TTC549 (cell line): Measurements from ENCODE around the gene CLIP1.
"Not testable (repeated sequence)": the region's sequence is repeated elsewhere in the genome, so short reads cannot be mapped to it uniquely, and the experiment has no call there.

Experiments
- FAIRE-seq: peaks from 2 replicates; lab custom pipeline; 2012; peaks lifted over from hg19 to GRCh38; lab: Jason Lieb, UNC

The CLIP1 gene

DNA sequence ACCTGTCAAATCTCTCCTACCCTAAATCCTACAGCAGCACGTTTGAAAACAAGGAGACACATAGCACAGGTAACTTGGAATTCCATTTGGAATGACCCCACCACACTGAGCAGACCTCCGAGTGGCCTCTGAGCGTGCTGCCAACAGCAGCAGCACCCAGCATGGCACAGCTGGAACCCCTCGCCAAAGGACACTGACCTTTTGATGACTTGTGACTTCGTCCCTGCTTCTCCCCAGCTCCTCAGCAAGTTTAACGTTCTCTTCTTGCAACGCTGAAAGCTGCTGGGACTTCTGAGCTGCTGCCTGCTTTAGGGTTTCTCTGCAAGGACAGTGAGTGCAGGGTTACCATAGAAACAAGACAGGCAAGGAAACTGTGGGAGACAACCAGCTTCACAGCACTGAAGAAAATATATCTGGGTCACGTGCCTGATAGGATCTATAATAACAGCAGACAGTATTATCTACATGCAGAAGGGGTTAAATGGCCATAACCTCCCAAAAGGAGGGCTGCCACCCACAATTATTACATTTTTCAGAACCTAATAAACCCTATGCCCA, 112.8 kb downstream of the CLIP1 start:
- no peak for FAIRE-seq

DNA sequence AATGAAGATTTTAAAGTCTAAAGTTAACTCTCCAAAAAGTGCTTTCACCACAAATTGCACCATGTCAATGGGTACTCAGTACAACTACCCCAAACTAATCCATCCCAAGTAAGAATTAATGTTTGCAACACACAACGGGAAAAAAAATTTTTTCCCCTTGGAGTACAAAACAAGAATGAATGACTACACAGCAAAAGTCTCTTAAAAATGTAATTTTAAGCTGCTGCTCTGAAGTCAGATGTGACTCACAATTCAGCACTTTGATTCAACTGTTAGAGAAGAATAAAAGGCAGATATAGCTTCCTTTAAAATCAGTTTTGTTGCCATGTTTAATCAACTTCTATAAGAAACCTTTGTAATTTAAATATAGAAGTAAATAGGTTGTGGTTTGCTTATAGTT, 113.7 kb downstream of the CLIP1 start:
- no peak for FAIRE-seq

DNA sequence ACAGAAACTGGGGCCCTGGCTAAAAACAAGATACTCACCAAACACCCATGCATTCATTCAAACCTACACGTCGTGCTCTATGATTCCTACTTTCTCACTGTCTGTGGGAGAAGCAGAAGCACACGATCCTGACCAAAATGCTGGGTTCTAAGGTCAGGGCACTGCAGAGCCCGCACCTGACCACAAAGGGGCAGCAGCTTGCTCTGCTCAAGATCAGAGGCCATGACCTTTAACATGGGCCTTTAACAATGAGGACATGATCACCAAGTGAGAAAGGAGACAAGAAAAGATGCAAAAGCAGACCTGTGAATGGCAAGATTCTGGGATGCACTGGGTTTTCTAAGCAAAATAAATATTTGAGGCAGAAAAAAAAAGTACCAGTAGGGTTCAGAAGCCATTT, 116.1 kb downstream of the CLIP1 start:
- FAIRE-seq, result no peak

DNA sequence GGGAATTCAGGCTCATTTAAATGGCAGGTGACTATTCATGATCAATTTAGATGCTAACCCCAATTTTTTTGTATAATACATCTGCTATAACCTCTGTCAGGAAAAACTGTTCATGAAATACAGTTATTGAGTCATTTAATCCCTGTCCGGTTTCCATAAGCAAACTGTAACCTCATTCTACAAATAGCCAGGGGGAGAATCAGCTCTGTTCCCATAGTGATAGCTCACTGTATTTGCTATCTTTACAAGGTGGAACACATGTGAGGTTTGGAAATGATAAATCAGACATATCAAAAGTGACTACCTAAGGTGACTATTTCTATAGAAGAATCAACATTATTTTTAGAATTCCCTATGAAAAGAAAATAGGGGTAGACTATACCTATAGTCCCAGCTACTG, 117.5 kb downstream of the CLIP1 start:
- no peak for FAIRE-seq

DNA sequence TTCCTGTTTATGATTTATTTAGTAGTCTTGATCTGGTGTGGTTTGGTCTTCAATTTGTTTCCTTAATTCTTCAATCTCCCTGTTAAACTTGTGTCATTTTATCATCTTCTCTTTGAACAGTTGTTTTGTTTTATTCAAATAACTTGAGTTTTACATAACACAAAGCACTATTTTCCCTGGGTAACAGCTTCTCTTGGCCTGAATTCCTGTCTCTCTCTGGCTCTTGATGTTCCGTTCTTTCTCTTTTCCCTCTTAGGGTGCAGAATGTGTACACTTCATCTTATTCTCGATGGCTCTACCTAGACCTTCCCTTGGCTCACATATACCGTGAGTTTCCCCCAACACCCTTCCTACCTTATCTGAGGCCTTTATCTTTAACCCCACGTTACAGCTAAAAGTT, 119.4 kb downstream of the CLIP1 start:
- FAIRE-seq, result no peak

DNA sequence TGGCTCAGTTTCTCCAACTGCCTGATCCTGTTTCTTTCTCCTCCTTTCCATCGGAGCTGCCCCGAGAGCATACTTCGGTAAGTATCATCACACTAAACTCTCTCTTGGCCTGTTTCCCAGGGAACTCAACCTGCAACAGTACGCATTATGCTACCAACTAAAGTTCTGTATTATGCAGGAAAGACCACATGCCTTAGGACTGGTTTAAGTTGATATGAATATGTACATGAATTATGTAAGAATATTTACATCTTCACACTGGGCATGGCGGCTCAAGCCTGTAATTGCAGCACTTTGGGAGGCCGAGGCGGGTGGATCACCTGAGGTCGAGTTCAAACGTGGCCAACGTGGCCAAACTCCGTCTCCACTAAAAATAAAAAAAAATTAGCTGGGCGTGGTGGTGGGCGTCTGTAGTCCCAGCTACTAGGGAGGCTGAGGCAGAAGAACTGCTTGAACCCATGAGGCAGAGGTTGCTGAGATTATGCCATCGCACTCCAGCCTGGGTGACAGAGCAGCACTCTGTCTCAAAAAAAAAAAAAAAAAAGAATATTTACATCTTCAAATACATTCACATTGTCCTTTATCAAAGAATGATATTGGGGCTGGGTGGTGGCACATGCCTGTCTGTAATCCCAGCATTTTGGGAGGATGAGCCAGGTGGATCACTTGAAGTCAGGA, 124.3 kb downstream of the CLIP1 start:
- no peak for FAIRE-seq

DNA sequence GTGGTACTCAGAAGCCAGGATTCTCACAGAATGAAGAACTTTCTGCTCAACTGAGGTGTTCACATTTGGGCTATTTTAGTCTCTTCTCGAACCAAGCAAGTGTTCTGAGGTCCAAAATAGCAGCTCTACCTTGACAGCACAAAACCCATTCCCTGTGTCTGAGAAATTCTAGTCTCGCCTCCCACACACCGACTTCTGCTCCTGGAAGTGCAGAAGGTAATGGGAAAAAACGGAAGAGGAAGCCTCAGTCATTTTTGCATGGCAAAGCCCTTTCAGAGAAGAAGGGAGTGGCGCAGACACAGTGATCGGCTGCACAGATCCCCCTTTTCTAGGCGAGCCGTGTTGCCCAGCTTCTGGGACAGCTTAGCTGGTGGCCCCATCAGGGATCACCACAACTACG, 125.0 kb downstream of the CLIP1 start:
- no peak for FAIRE-seq

DNA sequence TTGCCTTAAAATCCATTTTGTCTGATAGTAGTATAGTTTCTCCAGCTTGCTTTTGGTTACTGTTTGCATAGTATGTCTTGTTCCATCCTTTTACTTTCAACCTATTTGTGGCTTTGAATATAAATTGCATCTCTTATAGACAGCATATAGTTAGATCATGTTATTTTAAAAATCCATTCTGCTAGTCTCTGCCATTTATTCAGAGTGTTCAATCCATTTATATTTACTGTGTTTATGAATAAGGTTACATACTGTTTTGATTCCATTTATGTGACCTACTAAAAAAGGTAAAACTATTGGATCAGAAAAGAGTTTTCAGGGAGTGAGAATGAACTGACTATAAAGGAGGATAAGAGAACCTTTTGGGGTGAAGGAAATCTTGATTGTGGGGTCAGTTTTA, 126.6 kb downstream of the CLIP1 start:
- no peak for FAIRE-seq

DNA sequence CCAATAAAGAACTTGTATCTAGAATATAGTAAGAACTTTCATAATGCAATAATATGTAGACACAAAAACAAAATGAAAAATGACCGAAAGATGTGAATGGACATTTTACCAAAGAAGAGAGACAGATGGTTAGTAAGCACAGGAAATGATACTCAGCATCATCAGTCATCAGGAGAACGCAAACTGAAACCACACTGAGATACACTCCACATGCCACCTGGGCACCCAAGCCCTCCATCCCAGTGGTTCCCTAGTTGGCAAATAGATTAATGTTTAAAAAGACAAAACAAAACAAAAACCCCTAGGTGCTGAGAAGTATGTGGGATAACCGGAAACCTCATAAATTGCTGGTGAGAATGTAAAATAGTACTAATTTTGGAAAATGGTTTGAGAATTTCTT, 129.4 kb downstream of the CLIP1 start:
- FAIRE-seq, result no peak

DNA sequence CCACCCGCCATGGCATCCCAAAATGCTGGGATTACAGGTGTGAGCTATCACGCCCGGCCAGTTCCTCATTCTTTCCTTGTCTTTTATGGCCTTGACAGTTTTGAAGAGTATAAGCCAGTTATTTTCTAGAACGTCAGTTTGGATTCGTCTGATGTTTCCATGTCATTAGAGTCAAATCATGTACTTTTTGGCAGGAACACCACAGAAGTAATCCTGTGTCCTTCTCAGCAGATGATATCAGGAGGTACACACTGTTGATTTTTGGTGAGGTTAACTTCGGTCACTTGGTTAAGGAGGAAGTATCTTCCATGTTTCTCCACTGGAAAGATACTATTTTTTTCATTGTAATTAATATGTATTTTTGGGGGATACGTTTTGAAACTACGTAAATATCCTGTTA, 131.0 kb downstream of the CLIP1 start:
- FAIRE-seq, result no peak

DNA sequence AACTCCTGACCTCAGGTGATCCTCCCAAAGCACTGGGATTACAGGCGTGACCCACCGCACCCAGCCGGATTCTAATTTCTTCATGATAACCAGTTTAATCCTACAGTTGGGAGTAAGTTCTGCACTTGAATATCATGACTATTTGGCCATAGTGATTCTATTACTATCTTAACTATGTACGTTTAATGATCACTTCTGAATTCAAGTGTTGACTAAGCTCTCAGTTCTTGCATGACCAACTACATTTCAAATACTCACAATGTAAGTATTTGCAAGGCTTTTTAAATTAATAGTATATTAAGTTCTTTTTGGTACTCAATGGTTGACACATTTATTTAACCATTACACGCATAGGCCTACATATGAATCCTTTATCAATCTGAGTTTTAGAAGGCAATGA, 138.8 kb downstream of the CLIP1 start:
- FAIRE-seq, result no peak

DNA sequence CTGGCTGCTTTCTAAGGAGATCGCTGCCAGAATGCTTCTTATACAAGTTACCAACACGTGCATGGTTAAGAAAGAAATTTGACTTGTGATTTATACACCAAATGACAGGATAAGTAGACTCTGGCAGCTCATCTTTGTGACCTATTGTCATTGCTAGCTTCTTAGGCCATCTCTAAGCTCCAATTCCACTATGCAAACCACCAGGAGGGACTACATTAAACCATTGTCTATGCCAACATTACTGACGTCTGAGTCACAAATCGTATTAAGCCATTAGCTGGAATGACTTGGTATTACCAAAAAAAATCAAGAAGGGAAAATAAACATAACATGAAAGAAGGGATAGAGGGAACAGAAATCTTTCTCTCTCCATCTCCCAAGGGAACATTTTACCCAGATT, 140.4 kb downstream of the CLIP1 start:
- FAIRE-seq, result no peak

DNA sequence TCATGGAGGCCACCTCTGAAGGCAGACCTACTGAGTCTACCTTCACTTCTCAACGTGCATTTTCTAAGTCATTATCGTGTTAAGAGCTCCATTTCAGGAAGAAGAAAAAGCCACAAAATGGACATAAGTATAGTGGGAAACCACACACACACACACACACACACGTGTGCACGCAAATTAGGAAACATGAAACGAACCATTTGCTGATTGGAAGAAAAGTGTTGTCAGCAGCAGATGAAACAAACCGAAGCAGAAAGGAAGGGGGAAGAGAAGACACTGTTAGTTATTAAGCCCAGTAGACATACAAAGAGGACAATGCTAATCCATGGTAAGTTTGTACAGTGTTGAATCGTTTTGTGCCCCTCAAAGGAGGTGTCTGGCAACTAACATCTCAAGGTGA, 146.2 kb downstream of the CLIP1 start:
- no peak for FAIRE-seq

DNA sequence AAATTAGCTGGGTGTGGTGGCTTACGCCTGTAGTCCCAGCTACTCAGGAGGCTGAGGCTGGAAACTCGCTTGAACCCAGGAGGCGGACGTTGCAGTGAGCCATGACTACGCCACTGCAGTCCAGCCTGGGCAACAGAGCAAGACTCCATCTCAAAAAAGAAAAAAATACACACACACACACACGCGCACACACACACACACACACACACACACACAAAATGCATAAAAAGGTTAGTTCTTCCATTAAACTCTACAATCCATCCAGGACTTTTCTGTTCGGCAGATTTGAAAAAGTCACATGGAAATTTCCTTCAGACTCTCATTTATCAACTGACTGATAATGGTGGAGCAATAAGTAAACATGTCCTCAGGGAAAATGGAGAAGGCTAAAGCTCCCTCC, 147.0 kb downstream of the CLIP1 start:
- FAIRE-seq, result no peak

DNA sequence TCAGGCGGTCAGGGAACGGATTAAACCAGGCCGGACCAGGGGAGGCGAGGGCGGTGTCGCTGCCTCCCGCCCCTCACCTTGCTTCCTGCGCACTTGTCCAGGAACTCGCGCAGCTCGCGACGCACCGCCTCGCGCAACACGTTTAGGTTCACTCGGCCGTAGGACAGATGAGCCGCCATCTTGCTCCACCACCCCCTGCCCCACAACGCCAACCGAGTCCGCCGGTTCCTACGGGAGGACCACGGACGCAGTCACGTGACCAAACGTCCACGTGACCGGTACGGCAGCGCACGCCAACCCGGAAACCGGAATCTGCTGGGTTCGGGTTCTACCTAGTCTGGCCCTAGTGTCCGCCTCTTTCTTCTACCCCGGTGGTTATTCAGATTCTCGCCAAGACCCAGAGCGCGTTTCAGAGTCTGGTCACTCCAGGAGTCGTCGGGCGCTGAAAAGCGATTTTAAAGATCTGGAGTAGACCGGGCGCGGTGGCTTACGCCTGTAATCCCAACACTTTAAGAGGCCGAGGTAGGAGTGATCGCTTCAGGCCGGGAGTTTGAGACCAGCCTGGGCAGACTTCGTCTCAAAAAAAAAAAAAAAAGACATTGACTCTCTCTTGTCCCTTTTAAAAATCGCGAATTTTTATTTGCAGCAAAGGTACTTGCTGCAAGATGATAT, 156.1 kb downstream of the CLIP1 start, which contains the start of gene VPS33A:
Gene VPS33A (minus strand): TSS at position 265 of the 672 bp plus-strand sequence. CDS start 86 bp downstream, at position 179.
- no peak for FAIRE-seq

DNA sequence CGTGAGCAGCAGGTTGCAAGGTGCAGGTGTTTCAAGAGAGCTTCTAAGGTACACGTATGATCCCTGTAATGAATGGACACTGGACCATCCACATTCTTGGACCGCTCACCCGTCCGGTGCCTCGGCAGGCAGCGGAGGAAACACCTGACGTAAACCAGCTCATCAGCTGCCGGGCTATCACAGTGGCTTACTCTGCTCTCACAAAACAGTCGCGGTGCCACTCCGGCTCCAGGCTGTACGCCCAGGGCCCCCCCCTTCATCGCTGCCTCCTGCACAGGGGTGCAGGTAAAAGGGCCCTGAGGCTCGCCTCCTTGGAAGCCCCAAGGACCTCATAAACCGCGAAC, 156.6 kb downstream of the CLIP1 start:
- no peak for FAIRE-seq

DNA sequence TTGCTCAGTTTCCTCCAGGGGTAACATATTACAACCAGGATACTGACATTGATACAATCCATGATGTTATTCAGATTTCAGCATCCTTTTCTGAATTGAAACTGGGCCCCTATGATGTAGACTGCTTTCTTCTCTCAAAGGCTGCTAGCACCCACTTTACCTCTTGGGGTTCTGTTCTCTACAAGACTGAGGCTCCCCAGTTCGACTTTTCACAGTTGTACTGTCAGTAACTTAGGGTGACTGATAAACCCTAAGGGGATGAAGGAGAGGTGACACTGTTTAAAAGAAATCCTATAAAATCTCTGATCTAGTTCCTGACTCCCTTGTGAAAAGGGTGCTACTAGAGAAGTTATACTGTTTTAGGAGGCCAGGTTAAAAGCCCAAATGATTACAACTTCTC, 157.0 kb downstream of the CLIP1 start:
- FAIRE-seq, result no peak

DNA sequence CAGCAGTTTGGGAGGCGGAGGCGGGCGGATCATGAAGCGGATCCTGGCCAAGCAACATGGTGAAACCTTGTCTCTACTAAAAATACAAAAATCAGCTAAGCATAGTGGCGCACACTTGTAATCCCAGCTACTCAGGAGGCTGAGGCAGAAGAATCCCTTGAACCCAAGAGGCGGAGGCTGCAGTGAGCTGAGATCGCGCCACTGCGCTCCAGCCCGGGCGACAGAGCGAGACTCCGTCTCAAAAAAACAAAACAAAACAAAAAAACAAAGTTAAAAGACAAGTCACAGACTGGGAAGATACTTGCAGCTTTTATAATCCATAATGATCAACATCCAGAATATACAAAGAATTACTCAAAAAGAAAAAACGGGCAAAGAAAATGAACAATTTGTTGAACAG, 161.7 kb downstream of the CLIP1 start:
- FAIRE-seq, result not testable (repeated sequence)

DNA sequence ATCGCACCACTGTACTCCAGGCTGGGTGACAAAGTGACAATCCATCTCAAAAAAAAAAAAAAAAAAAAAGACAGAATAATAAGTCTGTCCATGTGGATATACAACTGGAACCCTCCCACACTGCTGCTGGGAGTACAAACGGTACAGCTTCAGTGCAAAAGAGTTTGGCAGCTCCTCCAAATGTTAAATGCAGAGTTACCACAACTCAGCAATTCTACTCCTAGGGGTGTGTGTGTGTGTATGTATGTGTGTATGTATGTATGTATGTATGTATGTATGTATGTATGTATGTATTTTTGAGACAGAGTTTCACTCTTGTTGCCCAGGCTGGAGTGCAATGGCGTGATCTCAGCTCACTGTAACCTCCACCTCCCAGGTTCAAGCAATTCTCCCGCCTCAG, 163.5 kb downstream of the CLIP1 start:
- not testable (repeated sequence) for FAIRE-seq

DNA sequence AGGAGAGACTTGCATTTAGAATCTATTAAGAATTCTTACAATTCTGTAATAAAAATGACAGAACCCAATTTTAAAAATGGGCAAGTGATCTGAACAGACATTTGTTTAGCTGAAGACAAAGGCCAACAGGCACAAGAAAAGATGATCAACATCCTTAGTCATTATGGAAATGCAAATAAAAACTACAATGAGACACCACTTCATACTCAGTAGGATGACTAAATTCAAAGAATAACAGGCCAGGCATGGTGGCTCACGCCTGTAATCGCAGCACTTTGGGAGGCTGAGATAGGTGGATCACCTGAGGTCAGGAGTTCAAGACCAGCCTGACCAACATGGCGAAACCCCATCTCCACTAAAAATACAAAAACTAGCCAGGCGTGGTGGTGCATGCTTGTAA, 164.0 kb downstream of the CLIP1 start:
- FAIRE-seq, result not testable (repeated sequence)

DNA sequence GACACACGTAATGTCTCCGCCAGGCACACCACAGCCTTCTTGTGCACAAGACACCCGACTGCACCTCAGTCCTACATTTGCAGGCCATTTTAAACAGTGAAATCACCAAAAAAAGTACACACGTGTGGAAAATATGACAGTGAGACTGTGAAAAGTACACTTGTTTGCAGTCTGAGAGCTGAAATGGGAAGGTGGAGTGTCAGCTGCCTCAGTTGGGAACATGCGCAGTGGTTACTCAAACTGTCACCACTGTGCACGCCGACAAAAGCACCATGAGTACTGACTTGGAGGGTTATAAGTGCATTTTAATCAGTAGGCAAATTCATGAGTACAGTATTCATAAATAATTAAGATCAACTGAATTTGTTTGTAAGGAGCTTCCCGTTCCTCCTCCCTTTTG, 171.9 kb downstream of the CLIP1 start:
- FAIRE-seq, result no peak

DNA sequence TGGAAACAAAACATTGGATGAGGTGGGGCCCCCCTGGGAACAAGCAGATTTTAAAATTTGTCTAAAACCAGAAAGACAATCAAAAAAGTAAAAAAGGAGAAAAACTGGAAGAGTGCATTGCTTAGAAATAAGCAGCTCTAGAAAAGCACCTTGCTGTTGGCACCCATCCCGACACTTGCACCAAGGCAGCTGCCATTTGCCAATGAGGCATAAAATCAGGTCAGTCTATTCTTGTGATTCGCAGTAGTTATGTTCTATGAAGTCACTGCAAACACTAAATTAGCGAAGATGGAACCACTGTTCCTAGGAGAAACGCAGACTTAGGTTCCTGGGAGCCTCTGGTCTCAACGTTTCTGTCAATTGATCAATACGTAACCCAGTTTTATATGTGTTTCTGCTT, 172.4 kb downstream of the CLIP1 start:
- FAIRE-seq, result no peak

DNA sequence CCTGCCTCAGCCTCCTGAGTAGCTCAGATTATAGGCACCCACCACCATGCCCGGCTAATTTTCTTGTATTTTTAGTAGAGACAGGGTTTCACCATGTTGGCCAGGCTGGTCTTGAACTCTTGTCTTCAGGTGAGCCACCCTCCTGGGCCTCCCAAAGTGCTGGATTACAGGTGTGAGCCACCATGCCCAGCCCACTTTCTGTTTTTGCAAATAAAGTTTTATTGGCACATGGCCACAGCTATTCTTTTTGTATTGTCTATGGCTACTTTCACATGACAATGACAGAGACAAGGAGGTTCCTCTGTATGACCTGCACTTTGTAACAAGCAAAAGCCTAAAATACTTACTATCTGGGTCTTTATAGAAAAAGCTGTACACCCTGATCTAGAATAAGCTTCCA, 176.9 kb downstream of the CLIP1 start:
- FAIRE-seq, result no peak
